ENCODE data around the gene CKS2. TPM values are rescaled to one million over a fixed set of nuclear protein-coding genes. Genes with fewer than 3 reads are reported as not detected.

The CKS2 gene
- total RNA-seq, 1 donor from 2014 or later = 69.9 TPM

DNA sequence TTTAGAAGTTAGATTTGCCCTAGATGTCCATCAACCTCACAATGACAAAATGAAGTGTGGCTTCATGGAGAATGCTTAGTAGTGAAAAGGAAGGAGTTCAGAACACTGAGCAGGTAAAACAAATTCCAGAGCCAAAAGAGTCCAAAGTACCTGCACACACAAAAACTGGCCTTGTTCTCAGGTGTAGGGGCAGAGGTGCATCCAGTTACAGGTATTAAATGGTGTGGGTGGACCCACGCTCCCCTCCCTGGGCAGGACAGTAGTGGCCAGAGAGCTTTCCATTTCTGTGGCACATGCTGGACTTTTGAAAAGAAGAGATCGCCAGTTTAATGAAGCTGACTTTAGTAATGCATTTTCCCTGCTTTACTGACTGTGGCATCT is 54.5 kb downstream of the CKS2 start:
- no peak overlapping the region for H3K27ac Mint-ChIP-seq (ENCODE audit: unreplicated experiment)

More for the DNA sequence above, 54.5 kb downstream of the CKS2 start:
- H3K9ac ChIP-seq (ENCODE audit: low read length) = no peak overlapping the region
- no peaks in the 10 kb centered on the region for H3K4me1 Mint-ChIP-seq (ENCODE audit: low read depth, unreplicated experiment)
- H3K4me2 ChIP-seq (ENCODE audit: low read length) = no peak overlapping the region
- FAIRE-seq (no peak), DNase-seq (ENCODE audit: low read depth) (no peak)
- H3K36me3 Mint-ChIP-seq (ENCODE audit: low read depth, unreplicated experiment) = peaks cover 9% of the 10 kb centered on the region
- no peak overlapping the region for H2AFZ ChIP-seq (ENCODE audit: low read depth, low read length)
- H3K27me3 ChIP-seq (ENCODE audit: insufficient read depth, low read length) = no peaks in the 10 kb centered on the region
- H3K79me2 ChIP-seq (ENCODE audit: insufficient read depth, low read length) = no peaks in the 10 kb centered on the region
- no peaks in the 10 kb centered on the region for H3K4me1 ChIP-seq (ENCODE audit: insufficient read depth, low read length)
- H3K9me3 ChIP-seq (ENCODE audit: insufficient read depth, low read depth, low read length) = no peaks in the 10 kb centered on the region
- H3K27me3 Mint-ChIP-seq (ENCODE audit: low read depth, unreplicated experiment) = no peaks in the 10 kb centered on the region
- H3K4me3 Mint-ChIP-seq (ENCODE audit: unreplicated experiment) = no peak overlapping the region
- H4K20me1 ChIP-seq (ENCODE audit: insufficient read depth, low read length) = peaks cover 3% of the 10 kb centered on the region
- peaks cover 15% of the 10 kb centered on the region for H3K36me3 ChIP-seq (ENCODE audit: insufficient read depth, low read length)
- H3K4me3 ChIP-seq (ENCODE audit: insufficient read depth, low read depth, low read length) = no peak overlapping the region
- no peak for TF ChIP-seq CTCF (IDR thresholded peaks at IDR 0.05; ENCODE audit: insufficient read depth, low read depth, low read length)
- TF ChIP-seq EZH2 (IDR thresholded peaks at IDR 0.05; ENCODE audit: insufficient read depth, low read length) = no peak
- H3K9me3 Mint-ChIP-seq (ENCODE audit: unreplicated experiment) = no peaks in the 10 kb centered on the region
- H3K27ac ChIP-seq (ENCODE audit: low read depth, low read length) = no peak overlapping the region

Small RNA genes within 50 kb of the gene (microRNA-seq; reads per million reads assigned to microRNA genes)
- gene MIR3153 = not detected

Other genes with a start within 250 kb of the CKS2 start
- 3.1 and 4.6 TPM in 2 replicates for gene SHC3, start 132.4 kb upstream of the CKS2 start, total RNA-seq
- gene SECISBP2, start 7.3 kb downstream of the CKS2 start, total RNA-seq = 17.8 and 19.0 TPM in 2 replicates
- 4.8 and 6.2 TPM in 2 replicates for gene SEMA4D, start 186.9 kb downstream of the CKS2 start, total RNA-seq